HepG2 (cell line): ENCODE results near the gene VDAC2. TPM values are rescaled to one million over a fixed set of nuclear protein-coding genes. Genes with fewer than 3 reads are reported as not detected.

Source experiments
- DMTF1 ChIP-seq: sonication (generic); formaldehyde crosslinking; IDR thresholded peaks from 2 replicates; pipeline ENCODE4 v1.4.0; 2020; ENCODE audit warnings: mild to moderate bottlenecking, missing genetic modification reagents
- ESRRA ChIP-seq: sonication (generic); formaldehyde crosslinking; IDR thresholded peaks from 2 replicates; pipeline ENCODE4 v1.5.1; 2020; ENCODE audit warnings: mild to moderate bottlenecking, low read depth, missing genetic modification reagents
- HDAC1 ChIP-seq: sonication (generic); formaldehyde crosslinking; IDR thresholded peaks from 2 replicates; pipeline ENCODE4 v1.5.1; 2020; ENCODE audit warnings: mild to moderate bottlenecking, missing genetic modification reagents
- LRRFIP1 ChIP-seq: sonication (generic); formaldehyde crosslinking; conservative IDR thresholded peaks from 2 replicates; pipeline ENCODE4 v1.4.0; 2020; ENCODE audit warnings: missing genetic modification reagents
- MATR3 ChIP-seq: sonication (generic); formaldehyde crosslinking; IDR thresholded peaks from 2 replicates; pipeline ENCODE4 v1.4.0; 2020; ENCODE audit warnings: missing genetic modification reagents
- NFATC3 ChIP-seq: sonication (generic); formaldehyde crosslinking; IDR thresholded peaks from 2 replicates; pipeline ENCODE4 v1.5.1; 2020; ENCODE audit warnings: mild to moderate bottlenecking, missing genetic modification reagents
- REPIN1 ChIP-seq: sonication (generic); formaldehyde crosslinking; IDR thresholded peaks from 2 replicates; pipeline ENCODE4 v1.8.0; 2022; ENCODE audit warnings: missing genetic modification reagents, low read depth, mild to moderate bottlenecking, borderline replicate concordance
- TARDBP ChIP-seq: sonication (generic); formaldehyde crosslinking; IDR thresholded peaks from 2 replicates; pipeline ENCODE4 v1.8.0; 2022; ENCODE audit warnings: mild to moderate bottlenecking, missing genetic modification reagents
- ZBTB43 ChIP-seq: sonication (generic); formaldehyde crosslinking; conservative IDR thresholded peaks from 2 replicates; pipeline ENCODE4 v1.4.0; 2020; ENCODE audit warnings: missing genetic modification reagents
- ZEB1 ChIP-seq: IDR thresholded peaks from 2 replicates; pipeline ENCODE4 v1.6.1; 2012; ENCODE audit warnings: mild to moderate bottlenecking, low read depth, inconsistent platforms; ENCODE audit not compliant: insufficient replicate concordance
- ZIK1 ChIP-seq: sonication (generic); formaldehyde crosslinking; IDR thresholded peaks from 2 replicates; pipeline ENCODE4 v1.5.0; 2020; ENCODE audit warnings: mild to moderate bottlenecking, low read depth, missing genetic modification reagents, borderline replicate concordance
- ZKSCAN8 ChIP-seq: IDR thresholded peaks from 2 replicates; pipeline ENCODE4 v1.6.1; 2016; ENCODE audit warnings: borderline replicate concordance, missing genetic modification reagents, missing compliant biosample characterization
- ZNF138 ChIP-seq: sonication (generic); formaldehyde crosslinking; IDR thresholded peaks from 2 replicates; pipeline ENCODE4 v1.5.0; 2020; ENCODE audit warnings: mild to moderate bottlenecking, low read depth, missing genetic modification reagents
- ZNF414 ChIP-seq: sonication (generic); formaldehyde crosslinking; IDR thresholded peaks from 2 replicates; pipeline ENCODE4 v1.5.0; 2020; ENCODE audit warnings: missing genetic modification reagents
- ZNF574 ChIP-seq: sonication (generic); formaldehyde crosslinking; IDR thresholded peaks from 2 replicates; pipeline ENCODE4 v1.4.0; 2020; ENCODE audit warnings: missing genetic modification reagents
- ZNF709 ChIP-seq: sonication (generic); formaldehyde crosslinking; IDR thresholded peaks from 2 replicates; pipeline ENCODE4 v1.5.0; 2020; ENCODE audit warnings: mild to moderate bottlenecking, missing genetic modification reagents
- polyA plus RNA-seq, 8 experiments: library from polyadenylated mRNA; depleted of rRNA in 3 of 8; stranded (reverse) in 7 of 8; unstranded in 1 of 8; fragments of >200 nt; fragmentation: Illumina TruSeq in 4 of 8; extraction: Trizol in 4 of 8; gene quantifications; 2 replicates each; pipeline versions ENCODE4 v1.2.1 to v1.2.3, GENCODE V29; 2011 to 2016; ENCODE audit warnings: low read depth in 4 of 8, missing spikeins in 1 of 8, mixed read lengths in 1 of 8; ENCODE audit not compliant: insufficient read depth in 1 of 8
- total RNA-seq, 5 experiments: library from RNA; depleted of rRNA; stranded (reverse); fragments of >200 nt; fragmentation: Illumina TruSeq; extraction: Trizol; gene quantifications; 2 replicates each; pipeline ENCODE4 v1.2.3, GENCODE V29; 2016; ENCODE audit warnings: low read depth in 1 of 5

VDAC2 gene
- total and polyA plus RNA-seq, 2 of the 13 experiments (the other 11 are each of a cell fraction or from before 2014, with no cell fraction given) = 67.9 to 222 TPM

GRCh38 chr10:75235375-75236177 lies 25.0 kb downstream of the VDAC2 start, which contains the start of gene COMTD1 (continued):
- TF ChIP-seq NFATC3 (CRISPR knock-in tag) (0 out of 2 replicates have a peak, but pooled peaks have one; percentile 32), TARDBP (peak; percentile 66), DMTF1 (CRISPR knock-in tag) (no peak), ZEB1 (peak; percentile 54), LRRFIP1 (CRISPR knock-in tag) (0 out of 2 replicates have a peak, but pooled peaks have one; percentile 57), ZNF138 (CRISPR knock-in tag) (0 out of 2 replicates have a peak, but pooled peaks have one; percentile 17), ZBTB43 (CRISPR knock-in tag) (0 out of 2 replicates have a peak, but pooled peaks have one; percentile 25), ZIK1 (CRISPR knock-in tag) (no peak), ZNF574 (CRISPR knock-in tag) (peak; percentile 60), MATR3 (CRISPR knock-in tag) (no peak), ZNF414 (CRISPR knock-in tag) (0 out of 2 replicates have a peak, but pooled peaks have one; percentile 53), REPIN1 (CRISPR knock-in tag) (peak; percentile 74; the same call in 1 of the 2 replicates), HDAC1 (CRISPR knock-in tag) (peak; percentile 81), ESRRA (CRISPR knock-in tag) (peak; percentile 87), ZNF709 (CRISPR knock-in tag) (peak; percentile 55; the same call in 1 of the 2 replicates), ZKSCAN8 (CRISPR knock-in tag) (peak; percentile 72; the same call in 1 of the 2 replicates)
